Epithelial cell of proximal tubule (primary cell): ENCODE results near the gene NAA60. TPM values are rescaled to one million over a fixed set of nuclear protein-coding genes. Genes with fewer than 3 reads are reported as not detected.

Source experiments
- DNase-seq: peaks from one replicate; pipeline ENCODE4 v3.0.0-alpha.2; 2011; ENCODE audit warnings: low read depth
- H3K4me3 ChIP-seq: 2 replicates; pipeline ENCODE4 v1.5.1; 2011; ENCODE audit warnings: low read depth, mild to moderate bottlenecking, low read length
- total RNA-seq: library from RNA; depleted of rRNA; stranded (reverse); fragments of >200 nt; gene quantifications from 2 replicates; pipeline ENCODE4 v1.2.3, GENCODE V29; 2015
- TF ChIP-seq, protein P1 (sequence below): conservative IDR thresholded peaks from 2 replicates; pipeline ENCODE4 v1.5.1; 2012; ENCODE audit warnings: low read depth, mild to moderate bottlenecking, low read length

NAA60 gene
- total RNA-seq, 1 donor from 2014 or later, result 19.4 TPM

DNA sequence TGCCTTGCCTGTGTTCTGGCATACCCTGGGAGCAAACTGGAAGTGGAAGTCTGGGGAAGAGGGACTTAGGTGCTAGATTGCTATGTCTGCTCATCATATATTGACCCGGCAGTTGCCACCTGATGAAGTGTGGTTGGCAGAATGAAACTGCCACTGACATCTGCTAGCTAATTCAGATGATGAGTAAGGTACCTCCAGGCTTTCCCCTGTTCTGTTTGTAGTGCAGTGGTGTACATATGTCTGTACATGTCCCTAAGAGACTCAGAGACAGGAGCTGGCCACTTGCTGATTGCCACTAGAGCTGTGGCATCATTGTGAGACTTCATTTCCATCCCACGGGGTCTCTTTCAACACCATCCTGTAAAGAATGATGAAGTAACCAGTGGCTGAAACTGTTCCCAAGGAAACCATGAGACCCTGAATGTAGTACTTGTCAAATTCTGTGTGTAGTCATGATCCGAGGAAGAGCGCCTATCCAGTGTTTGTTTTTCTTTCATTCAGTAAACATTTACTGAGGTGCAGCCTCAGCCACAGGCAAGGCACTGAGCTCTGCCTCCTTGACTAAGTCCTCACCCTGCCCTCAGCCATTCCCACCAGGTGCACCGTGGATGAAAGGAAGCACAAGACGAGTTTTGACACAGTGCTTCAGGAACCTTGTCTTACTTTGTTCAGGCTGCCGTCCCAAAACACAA lies 70.6 kb downstream of the NAA60 start:
- H3K4me3 ChIP-seq, result no peak overlapping the region
- no peak for DNase-seq
- TF ChIP-seq, protein P1, sequence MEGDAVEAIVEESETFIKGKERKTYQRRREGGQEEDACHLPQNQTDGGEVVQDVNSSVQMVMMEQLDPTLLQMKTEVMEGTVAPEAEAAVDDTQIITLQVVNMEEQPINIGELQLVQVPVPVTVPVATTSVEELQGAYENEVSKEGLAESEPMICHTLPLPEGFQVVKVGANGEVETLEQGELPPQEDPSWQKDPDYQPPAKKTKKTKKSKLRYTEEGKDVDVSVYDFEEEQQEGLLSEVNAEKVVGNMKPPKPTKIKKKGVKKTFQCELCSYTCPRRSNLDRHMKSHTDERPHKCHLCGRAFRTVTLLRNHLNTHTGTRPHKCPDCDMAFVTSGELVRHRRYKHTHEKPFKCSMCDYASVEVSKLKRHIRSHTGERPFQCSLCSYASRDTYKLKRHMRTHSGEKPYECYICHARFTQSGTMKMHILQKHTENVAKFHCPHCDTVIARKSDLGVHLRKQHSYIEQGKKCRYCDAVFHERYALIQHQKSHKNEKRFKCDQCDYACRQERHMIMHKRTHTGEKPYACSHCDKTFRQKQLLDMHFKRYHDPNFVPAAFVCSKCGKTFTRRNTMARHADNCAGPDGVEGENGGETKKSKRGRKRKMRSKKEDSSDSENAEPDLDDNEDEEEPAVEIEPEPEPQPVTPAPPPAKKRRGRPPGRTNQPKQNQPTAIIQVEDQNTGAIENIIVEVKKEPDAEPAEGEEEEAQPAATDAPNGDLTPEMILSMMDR, result no peak

DNA sequence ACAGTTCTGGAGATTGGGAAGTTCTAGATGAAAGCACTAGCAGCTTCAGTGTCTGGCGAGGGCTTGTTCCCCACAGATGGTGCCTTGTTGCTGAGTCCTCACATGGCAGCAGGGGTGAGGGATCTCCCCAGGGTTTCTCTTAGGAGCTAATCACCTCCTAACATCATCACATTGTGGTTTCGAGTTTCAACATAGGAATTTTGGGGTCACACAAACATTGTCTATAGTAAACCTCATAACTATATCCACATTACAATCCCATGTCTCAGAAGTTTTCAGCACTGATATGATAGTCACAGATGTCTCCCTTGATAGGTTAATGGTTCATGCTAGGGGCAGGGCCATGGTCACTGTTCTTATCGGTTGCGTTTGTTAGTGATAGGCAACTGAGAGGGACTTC lies 71.1 kb downstream of the NAA60 start:
- H3K4me3 ChIP-seq, result no peak overlapping the region
- TF ChIP-seq, protein P1, result no peak
- DNase-seq, result no peak

DNA sequence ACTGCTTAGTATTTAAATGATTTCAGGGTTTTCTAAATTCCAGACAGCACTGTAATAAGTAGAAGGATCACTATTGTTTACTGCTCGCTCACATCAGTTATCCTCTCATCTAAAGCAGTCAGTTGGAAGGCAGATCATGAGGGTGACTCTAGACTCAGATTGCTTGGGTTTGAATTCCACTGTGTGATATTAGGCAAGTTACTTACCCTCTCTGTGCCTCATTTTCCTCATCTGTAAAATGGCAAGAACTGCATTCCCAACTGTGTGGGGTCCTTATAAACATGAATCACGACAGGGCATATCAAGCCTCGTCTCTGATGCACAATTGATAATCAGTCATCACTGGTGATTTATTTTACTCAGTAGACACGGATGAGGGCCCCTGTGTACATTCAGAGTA lies 72.4 kb downstream of the NAA60 start:
- no peak overlapping the region for H3K4me3 ChIP-seq
- DNase-seq, result no peak
- TF ChIP-seq, protein P1, result no peak

DNA sequence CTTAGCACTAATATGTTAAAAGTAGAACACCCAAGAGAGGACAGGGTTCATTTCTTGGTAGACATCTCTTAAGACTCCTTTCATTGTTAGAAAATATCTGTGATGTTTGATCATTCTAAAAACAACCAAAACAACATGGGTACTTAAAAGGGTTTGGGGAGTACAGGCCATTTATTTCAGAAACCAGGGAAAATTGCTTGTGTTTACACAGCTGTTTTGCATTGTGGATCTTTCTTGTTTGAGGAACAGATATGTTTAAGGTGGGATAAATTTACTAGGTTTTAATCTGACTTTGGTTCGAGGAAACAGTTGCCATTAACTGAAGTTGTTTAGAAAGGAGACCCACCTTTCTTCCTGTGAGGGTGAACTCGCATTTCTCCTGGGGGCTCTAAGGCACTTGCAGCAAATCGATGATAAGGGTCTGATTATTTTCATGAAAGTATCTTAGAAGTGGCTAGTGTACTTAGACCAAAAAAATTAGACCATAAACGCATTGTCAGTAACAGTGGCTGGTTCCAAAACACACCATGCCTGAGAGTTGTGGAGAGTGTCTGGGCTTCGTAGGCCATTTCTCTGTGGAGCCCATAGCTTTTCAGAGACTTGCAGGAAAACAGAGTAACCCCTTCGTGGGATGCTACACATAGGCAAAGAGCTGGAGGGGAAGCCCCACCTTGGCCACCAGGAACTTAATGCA lies 75.0 kb downstream of the NAA60 start:
- DNase-seq, result no peak
- no peak overlapping the region for H3K4me3 ChIP-seq
- TF ChIP-seq, protein P1, result no peak

DNA sequence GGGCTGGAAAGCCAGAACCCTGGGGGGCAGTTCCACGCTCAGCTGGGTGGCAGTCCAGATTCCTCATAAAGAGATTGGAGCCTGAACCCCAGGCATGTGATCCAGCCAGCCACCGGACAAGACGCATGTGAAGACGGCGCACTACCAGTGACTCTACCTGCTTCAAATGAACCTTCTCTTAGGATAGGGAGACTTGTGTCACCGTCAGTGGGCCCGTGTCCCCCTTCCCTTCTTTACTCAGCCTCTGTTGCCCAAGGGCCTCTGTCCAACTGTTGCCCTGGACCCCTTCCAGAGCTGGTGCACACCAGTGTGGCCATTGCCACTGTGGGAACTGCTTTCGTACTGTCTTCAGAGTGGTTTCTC lies 75.5 kb downstream of the NAA60 start:
- DNase-seq, result no peak
- TF ChIP-seq, protein P1, result no peak
- H3K4me3 ChIP-seq, result no peak overlapping the region

DNA sequence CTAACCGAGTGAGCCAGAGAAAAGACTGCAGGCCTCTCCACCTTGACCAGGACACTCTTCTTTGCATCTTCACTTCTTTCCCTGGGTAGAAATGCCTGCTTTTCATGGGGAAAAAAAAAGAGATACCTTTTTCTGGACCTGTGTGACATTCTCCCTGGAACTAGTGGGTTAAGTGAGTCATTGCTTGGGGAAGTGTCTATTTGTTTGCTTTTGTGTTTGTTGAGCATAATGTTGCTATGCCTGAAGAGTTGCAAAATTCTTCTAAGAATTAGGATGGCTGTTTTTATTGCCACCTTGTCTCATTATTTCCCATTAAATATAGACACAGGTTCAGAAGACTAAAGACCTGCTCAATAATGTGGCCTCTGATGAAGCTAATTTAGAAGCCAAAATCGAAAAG lies 76.1 kb downstream of the NAA60 start:
- TF ChIP-seq, protein P1, result no peak
- no peak overlapping the region for H3K4me3 ChIP-seq
- no peak for DNase-seq

DNA sequence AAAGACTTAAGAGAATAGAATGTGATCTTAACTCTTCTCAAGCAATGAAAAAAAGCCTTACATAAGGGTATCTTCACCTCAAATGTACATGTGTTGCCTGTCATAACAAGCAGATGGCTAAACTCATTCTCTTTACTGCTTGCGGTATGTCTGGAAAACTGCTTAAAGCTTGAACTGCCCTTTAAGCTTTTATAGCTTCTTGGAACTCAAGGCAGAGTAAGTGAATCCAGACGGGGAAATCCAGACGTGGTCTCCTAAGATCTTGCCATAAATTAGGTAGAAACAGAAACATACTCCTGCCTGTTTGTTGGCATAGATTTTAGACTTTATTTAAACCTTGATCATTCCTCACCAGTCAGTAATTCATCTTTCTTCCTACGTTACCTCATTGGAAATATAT lies 76.9 kb downstream of the NAA60 start:
- no peak overlapping the region for H3K4me3 ChIP-seq
- TF ChIP-seq, protein P1, result no peak
- DNase-seq, result no peak
